IMR-90 (cell line): ENCODE measurements around the gene PLAC9. TPM values are rescaled to one million over a fixed set of nuclear protein-coding genes. Genes with fewer than 3 reads are reported as not detected.

Source experiments
- ATAC-seq: fragments of 200-7000 bp; cut with Tn5 transposase; 2 replicates; pipeline ENCODE4 v1.9.1; 2020; ENCODE audit warnings: low read depth, mild to moderate bottlenecking, moderate library complexity
- BruUV-seq: library from RNA; stranded (reverse); fragments of 400-500 nt; replicated peaks from 2 replicates; lab custom pipeline; 2021; lab: Mats Ljungman, UMichigan
- CTCF ChIA-PET: fragments of 300-600 bp; formaldehyde crosslinking; extraction: SDS; loops from one replicate; lab custom pipeline; 2021; ENCODE audit warnings: antibody characterized with exemption; lab: Yijun Ruan, JAX
- POLR2A ChIA-PET: fragments of 300-600 bp; sonication (Branson Sonifier 250); formaldehyde crosslinking; loops from one replicate; lab custom pipeline; 2022; ENCODE audit warnings: antibody characterized with exemption; ENCODE audit not compliant: unreplicated experiment; lab: Charles Lee
- DNase-seq: peaks from one replicate; pipeline ENCODE4 v3.0.0; 2013
- H2AFZ ChIP-seq: replicated peaks from 2 replicates; pipeline ENCODE3; 2013; ENCODE audit warnings: low read length, mild to moderate bottlenecking; ENCODE audit not compliant: poor library complexity
- H2AK5ac ChIP-seq: 2 replicates; pipeline ENCODE4 v1.6.1; 2013; ENCODE audit warnings: low read depth, low read length, inconsistent platforms
- H2AK9ac ChIP-seq: replicated peaks from 2 replicates; pipeline ENCODE3; 2013; ENCODE audit warnings: mild to moderate bottlenecking, low read depth, low read length, moderate library complexity; ENCODE audit not compliant: poor library complexity
- H2BK120ac ChIP-seq: 2 replicates; pipeline ENCODE4 v1.6.1; 2013; ENCODE audit warnings: low read depth, low read length, inconsistent platforms
- H2BK15ac ChIP-seq: 3 replicates; pipeline ENCODE4 v1.6.1; 2013; ENCODE audit warnings: low read depth, low read length, inconsistent platforms
- H2BK20ac ChIP-seq: 2 replicates; pipeline ENCODE4 v1.6.1; 2013; ENCODE audit warnings: low read depth, mild to moderate bottlenecking, inconsistent platforms, low read length, moderate library complexity
- H2BK5ac ChIP-seq: 2 replicates; pipeline ENCODE4 v1.6.1; 2013; ENCODE audit warnings: mild to moderate bottlenecking, low read depth, low read length, inconsistent platforms; ENCODE audit not compliant: poor library complexity, severe bottlenecking
- H3K14ac ChIP-seq: replicated peaks from 2 replicates; pipeline ENCODE4 v1.6.1; 2013; ENCODE audit warnings: low read depth, low read length, inconsistent platforms
- H3K18ac ChIP-seq: 2 replicates; pipeline ENCODE4 v1.6.1; 2013; ENCODE audit warnings: low read depth, low read length, control low read depth
- H3K23ac ChIP-seq: 2 replicates; pipeline ENCODE4 v1.6.1; 2013; ENCODE audit warnings: low read depth, low read length, inconsistent platforms
- H3K27ac ChIP-seq: 2 replicates; pipeline ENCODE4 v1.5.1; 2013; ENCODE audit warnings: mild to moderate bottlenecking, control low read depth, low read length; ENCODE audit not compliant: insufficient read depth
- H3K27me3 ChIP-seq: 2 replicates; pipeline ENCODE4 v1.6.1; 2013; ENCODE audit warnings: low read length; ENCODE audit not compliant: control insufficient read depth, insufficient read depth
- H3K36me3 ChIP-seq: 2 replicates; pipeline ENCODE4 v1.6.1; 2013; ENCODE audit warnings: low read length, mixed read lengths; ENCODE audit not compliant: control insufficient read depth, insufficient read depth
- H3K4ac ChIP-seq: 2 replicates; pipeline ENCODE4 v1.6.1; 2013; ENCODE audit warnings: low read depth, low read length, inconsistent platforms
- H3K4me1 ChIP-seq: 2 replicates; pipeline ENCODE4 v1.6.1; 2013; ENCODE audit warnings: low read length, mixed read lengths; ENCODE audit not compliant: control insufficient read depth, insufficient read depth
- H3K4me2 ChIP-seq: 2 replicates; pipeline ENCODE4 v1.6.1; 2013; ENCODE audit warnings: low read depth, mild to moderate bottlenecking, control low read depth, low read length, moderate library complexity
- H3K4me3 ChIP-seq: 2 replicates; pipeline ENCODE4 v1.5.1; 2013; ENCODE audit warnings: low read depth, mild to moderate bottlenecking, control low read depth, low read length, moderate library complexity; ENCODE audit not compliant: insufficient read depth
- H3K56ac ChIP-seq: 2 replicates; pipeline ENCODE4 v1.6.1; 2013; ENCODE audit warnings: low read length, inconsistent platforms; ENCODE audit not compliant: insufficient read depth; ENCODE audit errors: extremely low read depth
- H3K79me1 ChIP-seq, 2 experiments: 2 replicates each; pipeline ENCODE4 v1.6.1; 2013; ENCODE audit warnings: low read length in 2 of 2, inconsistent platforms in 1 of 2, low read depth in 1 of 2
- H3K9ac ChIP-seq: 2 replicates; pipeline ENCODE4 v1.6.1; 2013; ENCODE audit warnings: low read depth, low read length, control low read depth
- H3K9me1 ChIP-seq: 2 replicates; pipeline ENCODE4 v1.6.1; 2013; ENCODE audit warnings: low read length, inconsistent platforms; ENCODE audit not compliant: insufficient read depth
- H3K9me3 ChIP-seq: 2 replicates; pipeline ENCODE4 v1.6.1; 2013; ENCODE audit warnings: low read length; ENCODE audit not compliant: control insufficient read depth, insufficient read depth
- H4K20me1 ChIP-seq: 2 replicates; pipeline ENCODE4 v1.6.1; 2013; ENCODE audit warnings: low read length, inconsistent platforms; ENCODE audit not compliant: insufficient read depth
- H4K5ac ChIP-seq: 2 replicates; pipeline ENCODE4 v1.6.1; 2013; ENCODE audit warnings: mild to moderate bottlenecking, low read depth, low read length, control low read depth
- H4K8ac ChIP-seq, 2 experiments: 2 replicates each; pipeline ENCODE4 v1.6.1; 2013; ENCODE audit warnings: low read depth in 2 of 2, low read length in 2 of 2, control low read depth in 1 of 2, inconsistent platforms in 1 of 2
- H4K91ac ChIP-seq: 2 replicates; pipeline ENCODE4 v1.6.1; 2013; ENCODE audit warnings: low read depth, low read length, inconsistent platforms; ENCODE audit not compliant: insufficient read depth
- BHLHE40 ChIP-seq: fragments of 150-350 bp; IDR thresholded peaks from 2 replicates; pipeline ENCODE4 v1.6.1; 2016; ENCODE audit warnings: mild to moderate bottlenecking, low read depth, low read length
- CEBPB ChIP-seq: IDR thresholded peaks from 2 replicates; pipeline ENCODE4 v1.6.1; 2012; ENCODE audit warnings: low read depth, low read length, improper control_type of control experiment
- CHD1 ChIP-seq: IDR thresholded peaks from 2 replicates; pipeline ENCODE4 v1.6.1; 2012; ENCODE audit warnings: low read depth, low read length, improper control_type of control experiment
- CTCF ChIP-seq: conservative IDR thresholded peaks from 2 replicates; pipeline ENCODE4 v1.5.1; 2012; ENCODE audit warnings: mild to moderate bottlenecking, low read depth, low read length, improper control_type of control experiment
- ELK1 ChIP-seq: fragments of 150-350 bp; IDR thresholded peaks from 2 replicates; pipeline ENCODE4 v1.6.1; 2016; ENCODE audit warnings: low read depth, mild to moderate bottlenecking, low read length, moderate library complexity, borderline replicate concordance
- FOS ChIP-seq: fragments of 150-350 bp; IDR thresholded peaks from 2 replicates; pipeline ENCODE4 v1.6.1; 2016; ENCODE audit warnings: low read depth, low read length
- MAFK ChIP-seq: IDR thresholded peaks from 2 replicates; pipeline ENCODE4 v1.6.1; 2012; ENCODE audit warnings: low read depth, low read length, improper control_type of control experiment
- MAZ ChIP-seq: IDR thresholded peaks from 2 replicates; pipeline ENCODE4 v1.6.1; 2012; ENCODE audit warnings: low read depth, mild to moderate bottlenecking, low read length, improper control_type of control experiment, moderate library complexity, borderline replicate concordance
- MXI1 ChIP-seq: IDR thresholded peaks from 2 replicates; pipeline ENCODE4 v1.6.1; 2012; ENCODE audit warnings: low read depth, mild to moderate bottlenecking, low read length, moderate library complexity, borderline replicate concordance
- NFE2L2 ChIP-seq: fragments of 150-350 bp; IDR thresholded peaks from 2 replicates; pipeline ENCODE4 v1.6.1; 2016; ENCODE audit warnings: low read depth, mild to moderate bottlenecking, low read length
- POLR2A ChIP-seq: IDR thresholded peaks from 2 replicates; pipeline ENCODE4 v1.6.1; 2012; ENCODE audit warnings: mild to moderate bottlenecking, low read depth, low read length
- RAD21 ChIP-seq: IDR thresholded peaks from 2 replicates; pipeline ENCODE4 v1.6.1; 2012; ENCODE audit warnings: low read length, improper control_type of control experiment
- RCOR1 ChIP-seq: IDR thresholded peaks from 2 replicates; pipeline ENCODE4 v1.6.1; 2012; ENCODE audit warnings: mild to moderate bottlenecking, low read length, improper control_type of control experiment; ENCODE audit not compliant: insufficient replicate concordance
- RFX5 ChIP-seq: IDR thresholded peaks from 2 replicates; pipeline ENCODE4 v1.8.0; 2012; ENCODE audit warnings: low read depth, mild to moderate bottlenecking, low read length, moderate library complexity
- SMC3 ChIP-seq: fragments of 150-350 bp; IDR thresholded peaks from 2 replicates; pipeline ENCODE4 v1.6.1; 2016; ENCODE audit warnings: low read depth, mild to moderate bottlenecking, antibody characterized with exemption, low read length, moderate library complexity
- USF2 ChIP-seq: fragments of 150-350 bp; IDR thresholded peaks from 2 replicates; pipeline ENCODE4 v1.6.1; 2017; ENCODE audit warnings: mild to moderate bottlenecking, antibody characterized with exemption, low read length, low read depth
- WGBS, 2 experiments: methylation state at CpG; one replicate each; pipeline versions ENCODE4 v1.1.5 to v1.1.7; 2013; ENCODE audit warnings: missing lambda C conversion rate in 2 of 2; ENCODE audit not compliant: insufficient read length in 1 of 2; ENCODE audit errors: extremely low coverage in 2 of 2; 5-methylcytosine and 5-hydroxymethylcytosine counted together
- dilution Hi-C: fragments of 300-500 bp; cut with HindIII; formaldehyde crosslinking; loops from one replicate; pipeline ENCODE4 v1.14.3; 2018; ENCODE audit warnings: low sequenced_read_pairs; ENCODE audit not compliant: unreplicated experiment
- in situ Hi-C: fragments of 300-500 bp; cut with MboI; formaldehyde crosslinking; loops from 3 replicates; pipeline ENCODE4 v1.14.3; 2019; ENCODE audit warnings: low sequenced_read_pairs, inconsistent platforms, mixed read lengths
- intact Hi-C: fragments of 100-400 bp; cut with micrococcal nuclease; formaldehyde crosslinking; loops from 2 replicates; pipeline ENCODE4 v1.10.0; 2022
- polyA plus RNA-seq, 3 experiments: library from polyadenylated mRNA; depleted of rRNA; stranded (reverse); fragments of >200 nt; gene quantifications; 2 replicates each; pipeline ENCODE4 v1.2.3, GENCODE V29; 2012; ENCODE audit warnings: low replicate concordance in 1 of 3
- total RNA-seq: library from RNA; depleted of rRNA; stranded (reverse); fragments of >200 nt; gene quantifications from 2 replicates; pipeline ENCODE4 v1.2.3, GENCODE V29; 2012

The PLAC9 gene
- total and polyA plus RNA-seq, 2 of the 4 experiments (the other 2 are of a cell fraction), result 1.6 to 12.2 TPM

- POLR2A ChIA-PET, result no interaction called here
- in situ Hi-C loops, result no loop called here
- CTCF ChIA-PET, result no interaction called here
Observed at GRCh38 chr10:80100116-80100515, 32.4 kb upstream of the PLAC9 start.

More at GRCh38 chr10:80100116-80100515, 32.4 kb upstream of the PLAC9 start:
- H2AK9ac ChIP-seq, result no peak overlapping the region
- no peak overlapping the region for H3K4me2 ChIP-seq
- H2BK20ac ChIP-seq, result no peak overlapping the region
- no peak overlapping the region for H3K4ac ChIP-seq
- H3K27ac ChIP-seq, result no peak overlapping the region
- no peak overlapping the region for H2BK15ac ChIP-seq
- H3K36me3 ChIP-seq, result no peaks in the 10 kb centered on the region
- no peak overlapping the region for H2AFZ ChIP-seq
- DNase-seq, result no peak
- no peak overlapping the region for H3K14ac ChIP-seq
- no peak overlapping the region for H2BK120ac ChIP-seq
- H2BK5ac ChIP-seq, result no peak overlapping the region
- dilution Hi-C loops, result no loop called here
- H3K4me1 ChIP-seq, result no peaks in the 10 kb centered on the region; the same call in 1 of the 2 replicates
- H4K8ac ChIP-seq, result no peak overlapping the region
- H4K91ac ChIP-seq, result no peak overlapping the region
- H3K56ac ChIP-seq, result no peak overlapping the region
- H3K79me1 ChIP-seq, result no peaks in the 10 kb centered on the region
- H3K9ac ChIP-seq, result no peak overlapping the region
- no peaks in the 10 kb centered on the region for H4K20me1 ChIP-seq
- H3K27me3 ChIP-seq, result no peaks in the 10 kb centered on the region; the same call in 1 of the 2 replicates
- no TSS peak for BruUV-seq
- TF ChIP-seq ELK1 (no peak), RAD21 (no peak), BHLHE40 (no peak), SMC3 (no peak), RFX5 (no peak), NFE2L2 (no peak), CHD1 (no peak), RCOR1 (no peak), MAFK (no peak), MXI1 (no peak), CEBPB (no peak), CTCF (no peak), FOS (no peak), POLR2A (no peak), USF2 (no peak), MAZ (no peak)
- H3K18ac ChIP-seq, result no peak overlapping the region
- ATAC-seq, result no peak
- H3K9me3 ChIP-seq, result no peaks in the 10 kb centered on the region
- H2AK5ac ChIP-seq, result no peak overlapping the region
- H3K4me3 ChIP-seq, result no peak overlapping the region
- no peak overlapping the region for H4K5ac ChIP-seq
- WGBS, 2 experiments, result no CpG with 5 or more reads among the region's 9 CpGs
- intact Hi-C loops, result no loop called here
- no peaks in the 10 kb centered on the region for H3K9me1 ChIP-seq
- H3K23ac ChIP-seq, result no peak overlapping the region
